HG03159 (cell line): ENCODE results near the gene SRGAP2C.
"Not testable (repeated sequence)": the region's sequence is repeated elsewhere in the genome, so short reads cannot be mapped to it uniquely, and the experiment has no call there.

Experiments used
- ATAC-seq: cut with Tn5 transposase; IDR thresholded peaks from one replicate; pipeline ENCODE4 v1.9.1; 2021; ENCODE audit warnings: mild to moderate bottlenecking, moderate library complexity; ENCODE audit not compliant: unreplicated experiment

The SRGAP2C gene

DNA sequence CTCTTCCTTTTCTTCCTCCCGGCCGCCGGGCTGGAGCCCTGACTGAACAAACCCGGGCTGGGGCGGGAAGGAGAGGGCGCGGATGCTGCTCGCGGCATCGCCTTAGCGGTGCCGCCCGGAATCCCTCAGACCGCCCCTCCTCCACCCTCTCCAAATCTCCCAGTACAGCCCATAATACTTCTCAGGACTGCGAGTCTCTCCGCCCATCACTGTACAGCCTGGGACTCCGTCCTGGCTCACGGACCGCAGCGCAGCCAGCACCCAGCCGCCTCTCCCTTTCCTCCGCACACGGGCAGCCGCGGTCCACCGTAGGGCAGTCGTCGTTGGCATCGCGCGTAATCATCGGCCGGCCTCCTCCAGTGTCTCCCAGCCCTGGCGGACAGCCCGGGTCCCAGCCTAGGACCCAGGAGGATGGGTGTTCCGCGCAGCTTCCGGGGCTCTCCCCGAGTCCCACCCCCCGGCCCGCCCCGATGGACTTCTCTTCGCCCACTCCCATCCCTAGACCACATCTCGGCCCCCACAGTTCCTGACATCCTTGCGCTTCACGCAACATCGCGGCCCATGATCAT lies 449 bp downstream of the SRGAP2C start:
- peak; percentile 1 for ATAC-seq

GRCh38 chr1:121186191-121186590 lies 1.4 kb downstream of the SRGAP2C start:
- not testable (repeated sequence) for ATAC-seq

GRCh38 chr1:121187914-121188313 lies 3.1 kb downstream of the SRGAP2C start:
- ATAC-seq = not testable (repeated sequence)

DNA sequence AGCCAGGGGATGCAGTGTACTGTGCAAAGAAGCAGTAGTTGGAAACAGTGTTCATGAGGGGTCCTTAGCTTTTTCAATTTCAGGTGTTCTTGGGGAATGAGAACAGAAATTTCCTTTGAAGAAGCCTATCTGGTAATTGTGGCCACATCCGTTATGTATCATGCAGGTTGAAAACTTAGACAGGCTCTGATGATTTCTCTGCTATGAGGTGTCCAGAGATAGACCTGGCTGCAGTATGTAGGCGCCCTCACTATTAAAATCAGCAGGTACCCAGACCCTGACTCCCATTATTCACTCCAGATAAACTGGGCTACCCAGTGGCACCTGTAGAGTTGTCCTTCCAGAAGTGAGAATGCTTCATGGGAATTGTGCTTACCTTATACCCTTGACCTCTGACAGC lies 7.7 kb downstream of the SRGAP2C start:
- not testable (repeated sequence) for ATAC-seq

- not testable (repeated sequence) for ATAC-seq
These were observed 12.5 kb downstream of the SRGAP2C start for GRCh38 chr1:121197095-121197882.

GRCh38 chr1:121199763-121200162 lies 15.0 kb downstream of the SRGAP2C start:
- not testable (repeated sequence) for ATAC-seq

DNA sequence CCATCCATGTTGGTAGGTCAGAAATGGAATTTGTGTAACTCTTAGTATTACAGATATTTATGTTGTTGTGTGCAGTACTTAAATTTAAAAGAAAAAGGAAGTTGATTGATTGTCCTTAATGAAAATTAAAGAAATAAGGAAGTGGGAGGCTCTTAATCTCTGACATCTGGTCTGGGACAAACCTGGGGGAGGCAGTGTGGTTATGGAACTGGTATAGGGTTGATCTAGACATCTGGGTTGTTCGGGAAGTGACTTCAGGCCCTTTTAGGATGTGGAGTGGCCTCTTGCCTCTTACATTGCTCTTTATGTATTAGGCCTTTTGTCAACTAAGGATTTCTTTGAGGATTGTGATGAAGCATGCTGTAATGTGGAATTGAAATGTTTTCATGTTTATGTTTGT lies 15.5 kb downstream of the SRGAP2C start:
- not testable (repeated sequence) for ATAC-seq

DNA sequence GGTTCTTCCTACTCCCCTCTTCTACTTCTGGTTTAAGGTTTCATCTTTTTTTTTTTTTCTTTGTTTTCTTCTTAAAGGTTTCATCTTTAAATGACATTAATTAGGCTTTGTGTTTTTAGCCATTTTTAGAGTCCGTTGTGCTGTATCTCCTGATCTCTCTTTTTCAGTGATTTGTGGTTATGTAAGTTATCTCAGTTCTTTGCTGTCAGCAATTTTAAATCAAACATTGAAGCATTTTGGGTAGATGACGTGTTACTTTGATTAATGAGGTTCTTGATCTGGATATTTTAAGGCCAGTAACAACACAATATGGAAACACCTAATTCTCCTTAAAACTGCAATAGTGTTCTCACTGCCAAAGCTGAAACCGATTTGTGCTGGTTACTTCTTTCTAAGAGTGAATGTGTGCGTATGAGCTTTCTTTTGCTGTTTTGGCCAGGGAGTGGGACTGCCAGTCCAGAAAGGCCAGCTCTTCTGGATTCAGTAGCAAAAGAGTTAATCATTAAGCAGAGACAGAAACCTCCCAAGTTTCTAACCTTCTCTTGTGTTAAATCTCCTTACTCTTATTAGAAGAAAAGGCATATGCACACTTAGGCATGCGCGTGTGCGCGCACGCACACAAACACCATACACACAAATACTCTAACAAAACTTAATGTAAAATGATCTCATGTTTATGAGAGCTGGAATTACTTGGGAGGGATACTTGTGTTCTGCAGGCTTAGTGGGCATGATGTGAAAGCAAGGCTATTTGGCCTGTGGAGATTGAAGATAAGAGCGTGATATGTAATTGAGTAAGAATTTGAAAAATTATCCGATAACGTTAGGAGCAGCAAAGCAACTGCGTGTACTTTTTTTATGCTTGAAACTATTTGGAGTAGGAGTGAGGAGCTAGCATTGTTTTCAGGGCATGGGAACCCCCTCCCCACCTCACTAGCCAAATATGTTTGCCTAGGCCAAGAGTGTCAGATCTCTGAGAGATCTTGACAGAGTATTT lies 16.5 kb downstream of the SRGAP2C start:
- ATAC-seq = not testable (repeated sequence)

DNA sequence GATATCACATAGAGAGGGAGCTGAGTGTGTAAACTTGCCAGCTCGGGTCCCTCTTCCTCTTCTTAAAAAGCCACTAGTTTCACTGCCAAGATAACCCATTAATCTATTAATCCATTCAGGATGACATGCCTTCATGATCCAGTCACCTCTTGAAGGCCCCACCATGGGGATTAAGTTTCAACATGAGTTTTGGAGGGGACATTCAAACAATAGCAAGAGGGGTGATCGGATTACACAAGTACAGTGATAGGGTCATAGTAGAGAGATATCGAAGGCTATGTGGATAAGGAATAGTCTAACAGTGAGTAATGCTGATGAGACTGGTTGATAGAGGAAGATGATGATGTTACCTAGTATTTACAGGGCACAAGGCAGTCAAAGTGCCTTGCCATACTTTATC lies 18.2 kb downstream of the SRGAP2C start:
- not testable (repeated sequence) for ATAC-seq

- ATAC-seq = not testable (repeated sequence)
These were observed 21.3 kb downstream of the SRGAP2C start for GRCh38 chr1:121205786-121206711.

DNA sequence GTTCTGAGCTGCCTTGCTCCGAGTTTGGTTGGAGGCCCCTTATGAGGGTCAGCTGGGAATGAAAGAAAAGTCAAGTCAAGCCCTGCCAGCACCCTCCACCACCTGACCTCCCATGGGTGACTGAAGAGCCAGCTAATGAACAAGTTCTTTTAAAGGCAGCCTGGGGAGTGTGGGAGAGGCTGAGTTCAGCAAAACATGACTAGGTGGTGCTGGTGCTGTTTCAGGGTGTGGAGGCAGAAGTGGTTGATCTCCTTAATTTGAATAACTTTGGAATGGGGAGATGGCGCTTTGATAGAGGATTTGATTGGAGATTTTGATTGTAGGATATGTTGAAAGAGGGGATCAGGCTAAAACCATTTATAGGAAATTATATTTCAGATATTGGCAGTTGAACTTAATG lies 22.6 kb downstream of the SRGAP2C start:
- not testable (repeated sequence) for ATAC-seq

- not testable (repeated sequence) for ATAC-seq
These were observed 23.6 kb downstream of the SRGAP2C start for GRCh38 chr1:121208375-121208774.

GRCh38 chr1:121210778-121211177 lies 26.0 kb downstream of the SRGAP2C start:
- not testable (repeated sequence) for ATAC-seq

DNA sequence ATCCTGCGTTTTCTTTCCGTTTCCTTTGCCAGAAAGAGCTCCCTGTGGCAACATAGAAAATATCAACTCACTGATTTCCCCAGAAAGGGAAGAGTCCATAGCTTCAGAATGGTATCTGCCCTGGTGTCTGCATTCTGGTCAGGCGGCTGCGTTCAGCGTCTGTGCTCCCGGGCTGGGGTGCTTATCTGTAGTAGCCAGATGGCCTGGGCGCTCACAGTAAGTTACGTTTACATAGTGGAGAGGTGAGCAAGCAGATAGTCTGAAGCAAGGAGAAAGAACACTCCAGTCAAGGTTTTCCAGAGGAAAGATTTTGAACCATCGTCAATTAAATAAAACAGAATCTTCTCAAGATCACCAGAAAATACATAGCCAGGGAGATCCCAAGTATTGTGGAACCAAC lies 28.7 kb downstream of the SRGAP2C start:
- ATAC-seq = not testable (repeated sequence)

DNA sequence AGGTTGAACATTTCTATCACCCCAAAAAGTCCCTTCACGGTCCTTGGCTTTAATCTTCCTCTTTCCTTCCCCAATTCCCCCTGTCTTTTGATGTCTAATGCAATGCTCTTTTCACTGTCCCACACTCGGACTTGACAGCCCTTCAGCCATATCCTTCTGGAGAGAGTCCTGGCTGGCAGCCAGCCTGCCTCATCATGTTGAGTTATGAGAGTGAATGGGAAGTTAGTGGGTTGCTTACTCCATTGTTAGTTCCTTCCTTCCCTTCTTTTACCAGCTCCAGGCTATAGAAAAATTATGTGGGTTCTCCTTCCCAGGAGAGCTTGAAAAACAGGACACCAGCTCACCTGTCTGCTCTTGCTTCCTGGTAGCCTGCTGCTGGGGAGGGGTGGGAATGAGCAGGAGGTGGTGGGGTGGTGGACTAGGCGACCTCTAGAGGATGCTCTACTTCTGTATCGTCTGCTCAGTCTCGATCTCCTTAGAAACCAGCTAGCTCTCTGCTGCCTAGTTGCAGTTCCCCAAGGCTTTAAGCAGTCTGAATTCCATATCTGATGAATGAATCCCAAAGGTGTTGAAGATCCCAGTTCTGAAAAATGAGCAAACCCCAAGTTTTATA lies 29.9 kb downstream of the SRGAP2C start:
- not testable (repeated sequence) for ATAC-seq

DNA sequence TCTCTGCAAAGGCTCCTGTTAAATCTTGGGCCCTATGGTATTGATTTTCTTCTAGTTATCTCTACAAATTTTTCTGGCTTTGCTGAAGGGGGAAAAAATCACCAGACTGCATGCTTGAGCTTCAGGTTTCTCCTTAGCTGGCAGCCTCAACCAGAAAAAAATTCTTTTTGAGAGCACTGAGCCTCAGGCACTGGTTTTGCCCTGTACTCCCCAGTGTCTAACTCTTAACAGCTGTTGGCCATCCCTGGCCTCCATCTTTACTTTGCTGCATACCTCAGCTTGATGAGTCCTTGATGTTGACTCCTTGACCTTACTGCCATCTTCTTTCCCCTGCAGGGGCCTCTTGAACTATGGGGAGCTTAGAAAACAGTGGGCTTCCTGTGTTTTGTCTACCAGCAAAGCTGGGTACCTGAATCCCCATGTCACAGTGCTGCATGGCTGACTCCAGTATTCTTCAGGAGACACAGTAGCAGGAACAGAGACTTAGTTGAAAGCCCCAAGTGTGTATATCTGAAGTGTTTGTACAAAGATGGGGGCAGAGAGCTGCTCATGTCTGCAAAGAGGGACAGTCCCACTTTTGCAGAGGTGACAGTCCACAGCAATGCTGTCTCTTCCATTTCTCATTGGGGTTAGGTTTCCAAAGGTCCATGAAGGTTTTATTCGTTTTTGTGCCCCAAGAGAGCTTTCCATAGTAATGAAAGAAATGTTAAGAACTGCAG lies 31.1 kb downstream of the SRGAP2C start:
- ATAC-seq = not testable (repeated sequence)

GRCh38 chr1:121216676-121217075 lies 31.9 kb downstream of the SRGAP2C start:
- ATAC-seq = not testable (repeated sequence)

GRCh38 chr1:121221770-121222169 lies 37.0 kb downstream of the SRGAP2C start:
- ATAC-seq = not testable (repeated sequence)

GRCh38 chr1:121224714-121225113 lies 39.9 kb downstream of the SRGAP2C start:
- peak; percentile 98 for ATAC-seq
